ENCODE measurements around the gene ICAM5. TPM values are rescaled to one million over a fixed set of nuclear protein-coding genes. Genes with fewer than 3 reads are reported as not detected.
A peak's percentile ranks its signal among the peaks of the same experiment; 100 is the strongest.

Gene ICAM5
- polyA plus RNA-seq, 1 donor from 2014 or later, result 4.1 TPM

DNA sequence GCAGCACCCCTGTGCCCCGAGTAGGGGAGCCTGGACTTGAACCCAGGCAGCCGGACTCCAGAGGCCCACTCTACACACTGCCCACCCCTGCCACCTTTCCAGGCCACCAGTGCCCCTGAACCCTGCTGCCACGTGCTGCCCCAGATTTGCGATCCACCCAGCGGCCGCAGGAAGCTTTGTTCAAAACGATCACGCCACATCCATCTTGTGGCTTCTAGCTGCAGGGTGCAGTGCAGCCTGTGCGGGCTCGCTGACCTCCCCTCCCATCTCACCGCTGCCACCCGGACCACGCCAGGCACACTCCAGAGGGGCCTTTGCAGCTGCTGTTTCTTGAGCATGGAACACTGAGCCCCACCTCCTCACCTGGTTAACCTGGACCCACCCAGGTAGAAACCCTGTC, 39.8 kb downstream of the ICAM5 start:
- no peaks in the 10 kb centered on the region for H3K27me3 ChIP-seq (ENCODE audit: insufficient read depth, low read depth, low read length)
- H3K79me2 ChIP-seq (replicated peaks; ENCODE audit: insufficient read depth, low read length), result peaks cover 22% of the 10 kb centered on the region
- no peaks in the 10 kb centered on the region for H3K36me3 ChIP-seq (ENCODE audit: insufficient read depth, low read length)

GRCh38 chr19:10332158-10332964, 42.6 kb downstream of the ICAM5 start:
- peak overlapping the region; percentile 92 for H3K9ac ChIP-seq (ENCODE audit: low read length)
- H3K4me3 ChIP-seq (ENCODE audit: low read length), result peak overlapping the region; percentile 91
- H3K79me2 ChIP-seq (replicated peaks; ENCODE audit: insufficient read depth, low read length), result peaks cover 22% of the 10 kb centered on the region
- H3K36me3 ChIP-seq (ENCODE audit: insufficient read depth, low read length), result no peaks in the 10 kb centered on the region
- H4K20me1 ChIP-seq (ENCODE audit: insufficient read depth), result no peaks in the 10 kb centered on the region
- peak overlapping the region; percentile 98 for H3K27ac ChIP-seq (ENCODE audit: low read length)
- no peaks in the 10 kb centered on the region for H3K9me2 ChIP-seq (ENCODE audit: insufficient read depth, low read length)
- no peaks in the 10 kb centered on the region for H3K27me3 ChIP-seq (ENCODE audit: insufficient read depth, low read depth, low read length)
- H3K4me2 ChIP-seq (ENCODE audit: low read length), result peak overlapping the region; percentile 88
- peak overlapping the region; percentile 31 for H2AFZ ChIP-seq (ENCODE audit: low read depth, low read length)
- H3F3A ChIP-seq (ENCODE audit: insufficient read depth, low read length, poor library complexity, severe bottlenecking), result no peaks in the 10 kb centered on the region
- TF ChIP-seq RAD21 (conservative IDR thresholded peaks at IDR 0.05) (no peak), MXI1 (conservative IDR thresholded peaks at IDR 0.05; ENCODE audit: poor library complexity, severe bottlenecking) (no peak), TAF1 (IDR thresholded peaks at IDR 0.05; ENCODE audit: low read depth) (no peak), EZH2 (IDR thresholded peaks at IDR 0.05; ENCODE audit: borderline replicate concordance, insufficient read depth, low read length, poor library complexity, severe bottlenecking) (no peak), POLR2AphosphoS5 (IDR thresholded peaks at IDR 0.05) (no peak), SMC3 (conservative IDR thresholded peaks at IDR 0.05; ENCODE audit: poor library complexity) (no peak), REST (IDR thresholded peaks at IDR 0.05; ENCODE audit: borderline replicate concordance) (no peak), CTCF (IDR thresholded peaks at IDR 0.05; ENCODE audit: poor library complexity, severe bottlenecking) (no peak), EP300 (conservative IDR thresholded peaks at IDR 0.05; ENCODE audit: poor library complexity, severe bottlenecking) (no peak)
- H3K9me3 ChIP-seq (ENCODE audit: low read length), result no peaks in the 10 kb centered on the region

More for the DNA sequence above, 39.8 kb downstream of the ICAM5 start:
- Histone ChIP-seq H2AFZ (ENCODE audit: low read depth, low read length) (no peak overlapping the region), H3K9ac (ENCODE audit: low read length) (no peak overlapping the region), H3F3A (ENCODE audit: insufficient read depth, low read length, poor library complexity, severe bottlenecking) (no peaks in the 10 kb centered on the region), H3K9me3 (ENCODE audit: low read length) (no peaks in the 10 kb centered on the region), H3K4me2 (ENCODE audit: low read length) (no peak overlapping the region), H4K20me1 (ENCODE audit: insufficient read depth) (no peaks in the 10 kb centered on the region), H3K4me3 (ENCODE audit: low read length) (no peak overlapping the region), H3K27ac (ENCODE audit: low read length) (no peak overlapping the region), H3K9me2 (ENCODE audit: insufficient read depth, low read length) (no peaks in the 10 kb centered on the region)
- TF ChIP-seq EP300 (conservative IDR thresholded peaks at IDR 0.05; ENCODE audit: poor library complexity, severe bottlenecking) (no peak), CTCF (IDR thresholded peaks at IDR 0.05; ENCODE audit: poor library complexity, severe bottlenecking) (no peak), RAD21 (conservative IDR thresholded peaks at IDR 0.05) (no peak), SMC3 (conservative IDR thresholded peaks at IDR 0.05; ENCODE audit: poor library complexity) (no peak), TAF1 (IDR thresholded peaks at IDR 0.05; ENCODE audit: low read depth) (no peak), POLR2AphosphoS5 (IDR thresholded peaks at IDR 0.05) (no peak)
